ENCODE results near the gene HLCS.

DNA sequence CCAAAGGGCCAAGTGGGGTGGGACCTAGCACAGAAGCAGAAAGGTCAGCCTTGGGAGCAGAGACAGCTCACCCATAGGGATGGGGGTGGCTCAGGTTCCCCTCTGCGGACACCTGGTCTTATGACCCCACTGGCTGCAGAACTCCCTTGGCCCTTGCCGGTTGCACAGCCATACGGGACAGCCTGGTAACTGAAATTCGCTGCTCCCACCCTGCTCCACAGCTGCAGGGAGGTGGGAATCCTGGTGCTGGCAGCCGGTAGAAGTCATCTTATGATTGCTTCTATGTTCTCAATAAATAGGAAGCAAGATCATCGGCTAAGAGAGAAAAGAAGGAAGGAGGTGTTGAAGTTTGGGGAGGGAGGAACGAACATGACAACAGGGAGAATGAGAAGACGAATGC lies 64.1 kb downstream of the HLCS start:
- no peak for TF ChIP-seq EZH2phosphoT487 (IDR thresholded peaks at IDR 0.05; ENCODE audit: borderline replicate concordance)
- TF ChIP-seq, protein P1, sequence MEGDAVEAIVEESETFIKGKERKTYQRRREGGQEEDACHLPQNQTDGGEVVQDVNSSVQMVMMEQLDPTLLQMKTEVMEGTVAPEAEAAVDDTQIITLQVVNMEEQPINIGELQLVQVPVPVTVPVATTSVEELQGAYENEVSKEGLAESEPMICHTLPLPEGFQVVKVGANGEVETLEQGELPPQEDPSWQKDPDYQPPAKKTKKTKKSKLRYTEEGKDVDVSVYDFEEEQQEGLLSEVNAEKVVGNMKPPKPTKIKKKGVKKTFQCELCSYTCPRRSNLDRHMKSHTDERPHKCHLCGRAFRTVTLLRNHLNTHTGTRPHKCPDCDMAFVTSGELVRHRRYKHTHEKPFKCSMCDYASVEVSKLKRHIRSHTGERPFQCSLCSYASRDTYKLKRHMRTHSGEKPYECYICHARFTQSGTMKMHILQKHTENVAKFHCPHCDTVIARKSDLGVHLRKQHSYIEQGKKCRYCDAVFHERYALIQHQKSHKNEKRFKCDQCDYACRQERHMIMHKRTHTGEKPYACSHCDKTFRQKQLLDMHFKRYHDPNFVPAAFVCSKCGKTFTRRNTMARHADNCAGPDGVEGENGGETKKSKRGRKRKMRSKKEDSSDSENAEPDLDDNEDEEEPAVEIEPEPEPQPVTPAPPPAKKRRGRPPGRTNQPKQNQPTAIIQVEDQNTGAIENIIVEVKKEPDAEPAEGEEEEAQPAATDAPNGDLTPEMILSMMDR (conservative IDR thresholded peaks at IDR 0.05; ENCODE audit: low read length), result no peak

Data from Loucy (cell line).